Measurements from ENCODE around the gene JADE2.
"Not testable (repeated sequence)": the region's sequence is repeated elsewhere in the genome, so short reads cannot be mapped to it uniquely, and the experiment has no call there.

Gene JADE2

DNA sequence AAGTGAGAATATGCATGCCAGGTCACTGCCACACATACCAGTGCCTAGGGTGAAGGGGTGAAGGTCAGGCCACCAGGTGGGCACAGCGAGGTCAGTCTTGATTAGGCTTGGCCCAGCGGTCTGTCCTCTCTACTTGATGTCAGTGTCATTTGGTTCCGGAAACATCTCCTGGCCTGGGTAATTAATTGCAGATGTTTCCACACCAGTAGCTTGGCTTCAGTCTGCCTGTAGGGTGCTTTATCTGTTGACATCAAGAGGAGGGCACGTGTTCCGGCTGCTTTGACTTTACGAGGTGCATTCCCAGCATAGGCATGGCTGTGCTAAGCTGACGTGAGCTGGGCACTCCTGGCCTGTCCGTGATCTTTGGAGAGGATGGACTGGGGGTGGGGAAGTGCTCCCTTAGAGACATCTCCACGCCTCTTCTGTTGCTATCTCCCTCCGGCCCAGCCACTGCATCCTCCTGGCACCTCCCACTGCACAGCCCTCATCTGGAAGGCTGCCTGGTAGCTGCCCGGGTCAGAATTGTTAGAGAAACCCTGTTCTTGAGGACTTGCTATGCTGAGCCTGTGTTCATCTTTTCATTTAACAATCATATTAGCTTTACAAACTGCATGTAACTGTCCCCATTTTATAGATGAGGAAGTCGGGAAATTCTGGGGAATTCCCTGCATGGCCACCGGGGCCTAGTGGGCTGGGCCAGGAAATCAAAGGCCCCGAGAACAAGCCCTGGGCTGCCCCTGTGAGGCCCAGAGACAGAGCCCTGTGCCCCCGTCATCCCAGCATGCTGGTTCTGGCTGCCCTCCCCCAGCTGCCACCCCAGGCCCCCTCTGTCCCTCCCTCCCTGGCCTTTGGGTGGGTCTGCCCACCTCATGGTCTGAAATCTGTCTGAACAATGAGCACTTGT, 29.1 kb downstream of the JADE2 start:
- TF ChIP-seq, protein P1, sequence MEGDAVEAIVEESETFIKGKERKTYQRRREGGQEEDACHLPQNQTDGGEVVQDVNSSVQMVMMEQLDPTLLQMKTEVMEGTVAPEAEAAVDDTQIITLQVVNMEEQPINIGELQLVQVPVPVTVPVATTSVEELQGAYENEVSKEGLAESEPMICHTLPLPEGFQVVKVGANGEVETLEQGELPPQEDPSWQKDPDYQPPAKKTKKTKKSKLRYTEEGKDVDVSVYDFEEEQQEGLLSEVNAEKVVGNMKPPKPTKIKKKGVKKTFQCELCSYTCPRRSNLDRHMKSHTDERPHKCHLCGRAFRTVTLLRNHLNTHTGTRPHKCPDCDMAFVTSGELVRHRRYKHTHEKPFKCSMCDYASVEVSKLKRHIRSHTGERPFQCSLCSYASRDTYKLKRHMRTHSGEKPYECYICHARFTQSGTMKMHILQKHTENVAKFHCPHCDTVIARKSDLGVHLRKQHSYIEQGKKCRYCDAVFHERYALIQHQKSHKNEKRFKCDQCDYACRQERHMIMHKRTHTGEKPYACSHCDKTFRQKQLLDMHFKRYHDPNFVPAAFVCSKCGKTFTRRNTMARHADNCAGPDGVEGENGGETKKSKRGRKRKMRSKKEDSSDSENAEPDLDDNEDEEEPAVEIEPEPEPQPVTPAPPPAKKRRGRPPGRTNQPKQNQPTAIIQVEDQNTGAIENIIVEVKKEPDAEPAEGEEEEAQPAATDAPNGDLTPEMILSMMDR (IDR thresholded peaks at IDR 0.05; ENCODE audit: low read length): no peak
- TF ChIP-seq EZH2 (IDR thresholded peaks at IDR 0.05; ENCODE audit: borderline replicate concordance, low read length): no peak
- no peaks in the 10 kb centered on the region for H3K79me2 ChIP-seq (ENCODE audit: insufficient read depth, low read length)
- H3K4me3 ChIP-seq (ENCODE audit: low read depth, low read length, poor library complexity, severe bottlenecking): no peak overlapping the region
- no peak overlapping the region for H2AFZ ChIP-seq (ENCODE audit: low read length)
- no peaks in the 10 kb centered on the region for H3F3A ChIP-seq (ENCODE audit: insufficient read depth, low read length)
- peaks cover 42% of the 10 kb centered on the region; the same call in 1 of the 2 replicates for H3K36me3 ChIP-seq (ENCODE audit: insufficient read depth, low read length)
- no peaks in the 10 kb centered on the region for H3K9me2 ChIP-seq (ENCODE audit: low read depth, low read length)
- H4K20me1 ChIP-seq (ENCODE audit: insufficient read depth, low read length): no peaks in the 10 kb centered on the region
- H3K4me1 ChIP-seq (ENCODE audit: insufficient read depth, low read length, severe bottlenecking): peaks cover 57% of the 10 kb centered on the region
- H3K9ac ChIP-seq (ENCODE audit: low read length): peak overlapping the region; percentile 38; the same call in 1 of the 2 replicates
- H3K27me3 ChIP-seq (ENCODE audit: insufficient read depth, low read length): no peaks in the 10 kb centered on the region
- peak overlapping the region; percentile 24; the same call in 1 of the 2 replicates for H3K4me2 ChIP-seq (ENCODE audit: low read length)
- no peaks in the 10 kb centered on the region for H3K9me3 ChIP-seq (ENCODE audit: low read length)
- H3K27ac ChIP-seq (ENCODE audit: low read depth, low read length, poor library complexity, severe bottlenecking): peak overlapping the region; percentile 98

DNA sequence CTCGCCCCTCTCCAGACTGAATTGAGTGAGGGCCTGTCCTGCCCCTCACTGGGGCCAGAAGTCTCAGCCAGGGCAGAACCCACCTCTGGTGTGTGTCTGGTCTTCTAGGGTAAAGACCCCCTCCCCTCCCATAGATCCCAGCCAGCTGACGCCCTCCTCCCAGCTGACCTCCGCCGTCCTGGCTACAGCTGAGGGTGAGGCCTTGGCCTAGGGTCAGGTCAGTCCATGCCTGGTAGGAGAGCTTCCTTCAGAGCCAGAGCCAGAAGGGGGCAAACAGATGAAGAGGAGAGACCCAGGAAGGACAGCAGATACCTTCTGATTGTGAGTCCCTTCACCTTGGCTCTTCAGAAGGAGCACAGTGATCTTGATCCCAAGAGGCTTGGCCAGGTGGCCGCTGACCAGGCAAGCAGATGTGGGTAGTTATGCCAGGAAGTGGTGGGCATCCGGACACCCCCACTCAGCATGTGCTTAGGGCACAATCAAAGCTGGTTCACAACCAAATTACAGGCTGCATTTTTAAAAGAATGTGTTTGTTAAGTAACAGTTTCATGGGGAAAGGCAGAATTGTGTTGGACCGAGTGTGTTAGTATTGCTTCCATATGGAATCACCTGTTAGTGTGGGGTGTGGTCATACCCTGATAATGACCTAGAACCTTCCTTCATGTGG, 29.9 kb downstream of the JADE2 start:
- H4K20me1 ChIP-seq (ENCODE audit: insufficient read depth, low read length): no peaks in the 10 kb centered on the region
- no peaks in the 10 kb centered on the region for H3F3A ChIP-seq (ENCODE audit: insufficient read depth, low read length)
- no peaks in the 10 kb centered on the region for H3K9me3 ChIP-seq (ENCODE audit: low read length)
- H3K27ac ChIP-seq (ENCODE audit: low read depth, low read length, poor library complexity, severe bottlenecking): peak overlapping the region; percentile 98
- TF ChIP-seq, protein P1 (IDR thresholded peaks at IDR 0.05; ENCODE audit: low read length): no peak
- no peak for TF ChIP-seq EZH2 (IDR thresholded peaks at IDR 0.05; ENCODE audit: borderline replicate concordance, low read length)
- peaks cover 50% of the 10 kb centered on the region; the same call in 1 of the 2 replicates for H3K36me3 ChIP-seq (ENCODE audit: insufficient read depth, low read length)
- H3K9ac ChIP-seq (ENCODE audit: low read length): peak overlapping the region; percentile 38; the same call in 1 of the 2 replicates
- no peak overlapping the region for H2AFZ ChIP-seq (ENCODE audit: low read length)
- peaks cover 49% of the 10 kb centered on the region for H3K4me1 ChIP-seq (ENCODE audit: insufficient read depth, low read length, severe bottlenecking)
- no peaks in the 10 kb centered on the region for H3K27me3 ChIP-seq (ENCODE audit: insufficient read depth, low read length)
- H3K4me3 ChIP-seq (ENCODE audit: low read depth, low read length, poor library complexity, severe bottlenecking): no peak overlapping the region
- H3K9me2 ChIP-seq (ENCODE audit: low read depth, low read length): no peaks in the 10 kb centered on the region
- H3K79me2 ChIP-seq (ENCODE audit: insufficient read depth, low read length): no peaks in the 10 kb centered on the region
- peak overlapping the region; percentile 35; the same call in 1 of the 2 replicates for H3K4me2 ChIP-seq (ENCODE audit: low read length)

DNA sequence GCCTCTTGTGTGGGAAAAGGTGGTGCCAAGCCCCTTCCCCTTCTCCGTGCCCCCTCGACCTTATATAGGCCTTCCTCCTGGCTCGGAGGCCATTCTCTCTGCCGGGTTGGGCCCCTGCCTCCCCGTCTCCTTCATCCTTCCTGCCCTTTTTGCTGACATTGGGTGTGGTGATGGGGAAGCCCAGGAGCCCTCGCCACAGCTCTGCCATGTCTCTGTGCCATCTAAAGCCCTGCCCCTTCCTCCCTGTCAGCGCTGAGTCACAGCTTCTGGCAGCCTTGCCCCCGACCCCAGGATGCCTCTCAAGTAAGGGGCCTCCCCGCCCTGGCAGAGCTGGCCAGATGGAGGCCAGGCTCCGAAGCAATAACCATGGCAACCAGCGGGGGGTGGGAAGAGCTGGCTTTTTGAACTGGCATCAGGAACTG, 30.4 kb downstream of the JADE2 start:
- H2AFZ ChIP-seq (ENCODE audit: low read length): no peak overlapping the region
- no peaks in the 10 kb centered on the region for H3K9me3 ChIP-seq (ENCODE audit: low read length)
- TF ChIP-seq, protein P1 (IDR thresholded peaks at IDR 0.05; ENCODE audit: low read length): no peak
- no peak for TF ChIP-seq EZH2 (IDR thresholded peaks at IDR 0.05; ENCODE audit: borderline replicate concordance, low read length)
- no peaks in the 10 kb centered on the region for H3K79me2 ChIP-seq (ENCODE audit: insufficient read depth, low read length)
- H3K9me2 ChIP-seq (ENCODE audit: low read depth, low read length): no peaks in the 10 kb centered on the region
- H3F3A ChIP-seq (ENCODE audit: insufficient read depth, low read length): no peaks in the 10 kb centered on the region
- peak overlapping the region; percentile 98 for H3K27ac ChIP-seq (ENCODE audit: low read depth, low read length, poor library complexity, severe bottlenecking)
- no peak overlapping the region for H3K4me3 ChIP-seq (ENCODE audit: low read depth, low read length, poor library complexity, severe bottlenecking)
- peaks cover 43% of the 10 kb centered on the region for H3K4me1 ChIP-seq (ENCODE audit: insufficient read depth, low read length, severe bottlenecking)
- H3K27me3 ChIP-seq (ENCODE audit: insufficient read depth, low read length): no peaks in the 10 kb centered on the region
- H3K4me2 ChIP-seq (ENCODE audit: low read length): peak overlapping the region; percentile 35; the same call in 1 of the 2 replicates
- H4K20me1 ChIP-seq (ENCODE audit: insufficient read depth, low read length): no peaks in the 10 kb centered on the region
- H3K36me3 ChIP-seq (ENCODE audit: insufficient read depth, low read length): peaks cover 56% of the 10 kb centered on the region; the same call in 1 of the 2 replicates
- H3K9ac ChIP-seq (ENCODE audit: low read length): peak overlapping the region; percentile 38; the same call in 1 of the 2 replicates

DNA sequence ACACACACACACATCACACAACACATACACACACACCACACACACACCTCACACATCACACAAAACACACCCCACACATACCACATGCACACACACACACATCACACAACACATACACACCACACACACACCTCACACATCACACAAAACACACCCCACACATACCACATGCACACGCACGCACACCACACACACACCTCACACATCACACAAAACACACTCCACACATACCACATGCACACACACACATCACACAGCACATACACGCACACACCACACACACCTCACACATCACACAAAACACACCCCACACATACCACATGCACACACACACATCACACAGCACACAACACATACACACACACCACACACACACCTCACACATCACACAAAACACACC, 31.1 kb downstream of the JADE2 start:
- not testable (repeated sequence) for H3F3A ChIP-seq (ENCODE audit: insufficient read depth, low read length); H3K27me3 ChIP-seq (ENCODE audit: insufficient read depth, low read length); H3K4me3 ChIP-seq (ENCODE audit: low read depth, low read length, poor library complexity, severe bottlenecking); H4K20me1 ChIP-seq (ENCODE audit: insufficient read depth, low read length); H3K9ac ChIP-seq (ENCODE audit: low read length); H3K9me3 ChIP-seq (ENCODE audit: low read length); H2AFZ ChIP-seq (ENCODE audit: low read length); H3K79me2 ChIP-seq (ENCODE audit: insufficient read depth, low read length); H3K9me2 ChIP-seq (ENCODE audit: low read depth, low read length); H3K4me2 ChIP-seq (ENCODE audit: low read length); H3K27ac ChIP-seq (ENCODE audit: low read depth, low read length, poor library complexity, severe bottlenecking)
- Histone ChIP-seq H3K4me1 (ENCODE audit: insufficient read depth, low read length, severe bottlenecking) (peaks cover 37% of the 10 kb centered on the region), H3K36me3 (ENCODE audit: insufficient read depth, low read length) (peaks cover 62% of the 10 kb centered on the region; the same call in 1 of the 2 replicates)

Data from OCI-LY1 (cell line).